Cardiac muscle cell (in vitro differentiated cells and primary cell): ENCODE results near the gene SUCLG2. TPM values are rescaled to one million over a fixed set of nuclear protein-coding genes. Genes with fewer than 3 reads are reported as not detected.
A peak's percentile ranks its signal among the peaks of the same experiment; 100 is the strongest.
"Not testable (repeated sequence)": the region's sequence is repeated elsewhere in the genome, so short reads cannot be mapped to it uniquely, and the experiment has no call there.

Experiments used
- DNase-seq, 2 donors: peaks; one replicate each; pipeline versions ENCODE4 v3.0.0 to v3.0.0-alpha.2; 2010 to 2017; ENCODE audit warnings: low read depth in 1 of 2, low spot score in 1 of 2
- H3K27ac ChIP-seq: fragments of 200-600 bp; sonication (generic); 2 replicates; pipeline ENCODE4 v1.5.1; 2016
- H3K27me3 ChIP-seq: fragments of 200-600 bp; sonication (generic); 2 replicates; pipeline ENCODE4 v1.6.0; 2016; ENCODE audit warnings: control low read depth
- H3K36me3 ChIP-seq: fragments of 200-600 bp; sonication (generic); 2 replicates; pipeline ENCODE4 v1.5.1; 2016; ENCODE audit warnings: control low read depth
- H3K4me1 ChIP-seq: fragments of 200-600 bp; sonication (generic); 2 replicates; pipeline ENCODE4 v1.8.1; 2017; ENCODE audit warnings: low read depth, mild to moderate bottlenecking, mixed run types
- H3K4me3 ChIP-seq: fragments of 200-600 bp; sonication (generic); 2 replicates; pipeline ENCODE4 v1.5.1; 2016; ENCODE audit warnings: mild to moderate bottlenecking
- H3K9me3 ChIP-seq: fragments of 200-600 bp; sonication (generic); 2 replicates; pipeline ENCODE4 v1.5.1; 2017; ENCODE audit warnings: low read depth, mild to moderate bottlenecking, control low read depth
- CTCF ChIP-seq: IDR thresholded peaks from 2 replicates; pipeline ENCODE4 v1.5.1; 2012; ENCODE audit warnings: low read depth, mild to moderate bottlenecking, low read length
- polyA plus RNA-seq: library from polyadenylated mRNA; unstranded; fragments of >200 nt; fragmentation: Nextera tagmentation; extraction: Ambion mirVana; gene quantifications from 2 replicates; pipeline ENCODE4 v1.2.1, GENCODE V29; 2016
- total RNA-seq: library from RNA; depleted of rRNA; stranded (reverse); fragments of >200 nt; gene quantifications from 2 replicates; pipeline ENCODE4 v1.2.3, GENCODE V29; 2016

SUCLG2 gene
- total and polyA plus RNA-seq, 2 experiments from 2014 or later = 38.4 to 39.0 TPM

GRCh38 chr3:67551361-67552016, 102.9 kb downstream of the SUCLG2 start:
- Histone ChIP-seq H3K4me1 (peaks cover 23% of the 10 kb centered on the region), H3K9me3 (no peaks in the 10 kb centered on the region), H3K4me3 (no peak overlapping the region), H3K27ac (no peak overlapping the region), H3K36me3 (no peaks in the 10 kb centered on the region), H3K27me3 (no peaks in the 10 kb centered on the region)
- no peak for TF ChIP-seq CTCF
- DNase-seq = no peak

GRCh38 chr3:67550541-67550940, 103.9 kb downstream of the SUCLG2 start:
- Histone ChIP-seq H3K4me1 (peaks cover 23% of the 10 kb centered on the region), H3K27me3 (no peaks in the 10 kb centered on the region), H3K27ac (no peak overlapping the region), H3K4me3 (no peak overlapping the region), H3K36me3 (no peaks in the 10 kb centered on the region), H3K9me3 (no peaks in the 10 kb centered on the region)
- TF ChIP-seq CTCF = no peak
- no peak for DNase-seq

- not testable (repeated sequence) for H3K27me3 ChIP-seq, H3K4me1 ChIP-seq, H3K9me3 ChIP-seq, H3K4me3 ChIP-seq, H3K27ac ChIP-seq, H3K36me3 ChIP-seq
- peak in 1 of 2 donors; percentile 7 for DNase-seq
These were observed 111.7 kb downstream of the SUCLG2 start for GRCh38 chr3:67542502-67543250.

GRCh38 chr3:67540198-67540894, 114.1 kb downstream of the SUCLG2 start:
- no peak for TF ChIP-seq CTCF
- no peak overlapping the region for H3K4me3 ChIP-seq
- no peaks in the 10 kb centered on the region for H3K36me3 ChIP-seq
- no peaks in the 10 kb centered on the region for H3K27me3 ChIP-seq
- DNase-seq = no peak
- no peaks in the 10 kb centered on the region for H3K9me3 ChIP-seq
- peaks cover 6% of the 10 kb centered on the region for H3K4me1 ChIP-seq
- no peak overlapping the region for H3K27ac ChIP-seq

GRCh38 chr3:67537203-67537602, 117.2 kb downstream of the SUCLG2 start:
- not testable (repeated sequence) for H3K27me3 ChIP-seq, DNase-seq, H3K9me3 ChIP-seq, H3K27ac ChIP-seq, H3K36me3 ChIP-seq, H3K4me1 ChIP-seq, H3K4me3 ChIP-seq

- Histone ChIP-seq H3K9me3 (no peaks in the 10 kb centered on the region), H3K27ac (no peak overlapping the region), H3K36me3 (no peaks in the 10 kb centered on the region), H3K27me3 (no peaks in the 10 kb centered on the region), H3K4me3 (no peak overlapping the region), H3K4me1 (peaks cover 6% of the 10 kb centered on the region)
- no peak for TF ChIP-seq CTCF
- DNase-seq = no peak
These were observed 119.4 kb downstream of the SUCLG2 start for GRCh38 chr3:67535006-67535405.
